Tibial nerve (tissue), 4 donors: ENCODE data around the gene RETREG2. TPM values are rescaled to one million over a fixed set of nuclear protein-coding genes. Genes with fewer than 3 reads are reported as not detected.
"Not testable (repeated sequence)": the region's sequence is repeated elsewhere in the genome, so short reads cannot be mapped to it uniquely, and the experiment has no call there.

Experiments
- DNase-seq, 2 donors: peaks; one replicate each; pipeline ENCODE4 v3.0.0-alpha.2; 2019; ENCODE audit warnings: low spot score in 2 of 2
- H3K27ac ChIP-seq, 4 donors: fragments of 200-600 bp; sonication (generic) in 3 of 4; one replicate each; pipeline ENCODE4 v1.5.1; 2017 to 2019; ENCODE audit warnings: mild to moderate bottlenecking in 1 of 4
- H3K27me3 ChIP-seq, 2 donors: fragments of 200-600 bp; sonication (generic) in 1 of 2; one replicate each; pipeline versions ENCODE4 v1.5.1 to v1.6.0; 2017 to 2019
- H3K36me3 ChIP-seq, 3 donors: fragments of 200-600 bp; sonication (generic); one replicate each; pipeline ENCODE4 v1.5.1; 2018 to 2019
- H3K4me1 ChIP-seq, 4 donors: fragments of 200-600 bp; sonication (generic) in 3 of 4; one replicate each; pipeline ENCODE4 v1.5.1; 2017 to 2019
- H3K4me3 ChIP-seq, 4 donors: fragments of 200-600 bp; sonication (generic) in 3 of 4; one replicate each; pipeline ENCODE4 v1.5.1; 2017 to 2019; ENCODE audit warnings: mild to moderate bottlenecking in 1 of 4, moderate library complexity in 1 of 4
- H3K9me3 ChIP-seq, 4 donors: fragments of 200-600 bp; sonication (generic) in 3 of 4; one replicate each; pipeline ENCODE4 v1.5.1; 2017 to 2019
- EP300 ChIP-seq, 2 donors: sonication (generic); formaldehyde crosslinking; IDR thresholded peaks; one replicate each; pipeline ENCODE4 v1.6.1; 2017; ENCODE audit warnings: antibody characterized with exemption in 2 of 2, mild to moderate bottlenecking in 1 of 2
- POLR2A ChIP-seq, 2 donors: fragments of 450-650 bp; IDR thresholded peaks; one replicate each; pipeline ENCODE4 v1.6.1; 2017; ENCODE audit warnings: antibody characterized with exemption in 2 of 2, mild to moderate bottlenecking in 2 of 2, moderate library complexity in 2 of 2
- WGBS, 2 donors: methylation state at CpG; one replicate each; pipeline ENCODE4 v1.1.5; 2018; 5-methylcytosine and 5-hydroxymethylcytosine counted together
- total RNA-seq, 4 donors: library from RNA; depleted of rRNA; stranded (reverse); fragments of >200 nt; gene quantifications; one replicate each; pipeline ENCODE4 v1.1.0, GENCODE V29; 2016
- TF ChIP-seq, protein P1 (sequence below), 5 experiments: fragments of 200-600 bp in 3 of 5; fragments of 450-650 bp in 2 of 5; sonication (generic) in 3 of 5; IDR thresholded peaks; one replicate each; pipeline ENCODE4 v1.5.1; 2016 to 2019; ENCODE audit warnings: antibody characterized with exemption in 5 of 5, mild to moderate bottlenecking in 3 of 5, moderate library complexity in 2 of 5

The RETREG2 gene
- total RNA-seq, 4 donors from 2014 or later: 45.8 to 59.4 (median 54.3) TPM

- WGBS, 2 donors: 87 to 90% methylated on average over 7 of the region's 7 CpGs
- peaks cover 0 to 42% (median 15%) of the 10 kb centered on the region in 3 donors for H3K36me3 ChIP-seq
- no peaks in the 10 kb centered on the region for H3K9me3 ChIP-seq
- H3K4me3 ChIP-seq: no peak overlapping the region
- H3K4me1 ChIP-seq: peaks cover 0 to 8% (median 0%) of the 10 kb centered on the region in 4 donors
- H3K27ac ChIP-seq: no peak overlapping the region
- H3K27me3 ChIP-seq: no peaks in the 10 kb centered on the region
- no peak for DNase-seq
- TF ChIP-seq POLR2A (IDR thresholded peaks at IDR 0.05): no peak
- no peak for TF ChIP-seq EP300 (IDR thresholded peaks at IDR 0.05)
Measured at GRCh38 chr2:219186754-219187456, 8.8 kb downstream of the RETREG2 start.

GRCh38 chr2:219197388-219197787 is 19.3 kb downstream of the RETREG2 start:
- no peaks in the 10 kb centered on the region for H3K9me3 ChIP-seq
- H3K27me3 ChIP-seq: peaks cover 0 to 11% of the 10 kb centered on the region in 2 donors
- no peak overlapping the region for H3K4me3 ChIP-seq
- TF ChIP-seq EP300 (IDR thresholded peaks at IDR 0.05) (no peak), POLR2A (IDR thresholded peaks at IDR 0.05) (no peak)
- TF ChIP-seq, protein P1, sequence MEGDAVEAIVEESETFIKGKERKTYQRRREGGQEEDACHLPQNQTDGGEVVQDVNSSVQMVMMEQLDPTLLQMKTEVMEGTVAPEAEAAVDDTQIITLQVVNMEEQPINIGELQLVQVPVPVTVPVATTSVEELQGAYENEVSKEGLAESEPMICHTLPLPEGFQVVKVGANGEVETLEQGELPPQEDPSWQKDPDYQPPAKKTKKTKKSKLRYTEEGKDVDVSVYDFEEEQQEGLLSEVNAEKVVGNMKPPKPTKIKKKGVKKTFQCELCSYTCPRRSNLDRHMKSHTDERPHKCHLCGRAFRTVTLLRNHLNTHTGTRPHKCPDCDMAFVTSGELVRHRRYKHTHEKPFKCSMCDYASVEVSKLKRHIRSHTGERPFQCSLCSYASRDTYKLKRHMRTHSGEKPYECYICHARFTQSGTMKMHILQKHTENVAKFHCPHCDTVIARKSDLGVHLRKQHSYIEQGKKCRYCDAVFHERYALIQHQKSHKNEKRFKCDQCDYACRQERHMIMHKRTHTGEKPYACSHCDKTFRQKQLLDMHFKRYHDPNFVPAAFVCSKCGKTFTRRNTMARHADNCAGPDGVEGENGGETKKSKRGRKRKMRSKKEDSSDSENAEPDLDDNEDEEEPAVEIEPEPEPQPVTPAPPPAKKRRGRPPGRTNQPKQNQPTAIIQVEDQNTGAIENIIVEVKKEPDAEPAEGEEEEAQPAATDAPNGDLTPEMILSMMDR (IDR thresholded peaks at IDR 0.05): no peak
- H3K36me3 ChIP-seq: no peaks in the 10 kb centered on the region
- 94 to 100% methylated on average over 1 of the region's 1 CpG for WGBS, 2 donors
- DNase-seq: no peak
- peaks cover 0 to 4% (median 0%) of the 10 kb centered on the region in 4 donors for H3K4me1 ChIP-seq
- H3K27ac ChIP-seq: no peak overlapping the region

DNA sequence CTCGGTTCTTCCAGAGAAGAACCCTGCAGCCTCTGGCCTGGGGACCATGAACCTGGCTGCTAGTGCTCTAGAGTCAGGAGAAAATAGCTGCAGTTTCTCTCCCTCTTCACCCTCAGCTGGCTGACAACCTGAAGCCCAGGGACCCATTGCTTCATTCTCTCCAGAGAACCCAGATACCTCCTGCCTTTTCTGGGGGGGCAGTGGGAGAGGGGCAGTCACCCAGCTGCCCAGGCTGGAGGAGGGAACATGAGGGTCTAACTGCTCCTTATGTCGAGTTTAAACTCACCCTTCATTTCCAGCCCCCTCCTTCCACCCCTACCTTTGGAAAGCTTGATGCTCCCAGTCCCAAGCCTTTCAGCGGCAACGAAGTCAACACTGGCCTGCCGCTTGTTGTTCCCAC is 20.9 kb downstream of the RETREG2 start:
- TF ChIP-seq EP300 (IDR thresholded peaks at IDR 0.05) (no peak), POLR2A (IDR thresholded peaks at IDR 0.05) (no peak)
- TF ChIP-seq, protein P1 (IDR thresholded peaks at IDR 0.05): no peak
- no peak for DNase-seq
- H3K4me1 ChIP-seq: peaks cover 0 to 4% (median 0%) of the 10 kb centered on the region in 4 donors
- no peaks in the 10 kb centered on the region for H3K9me3 ChIP-seq
- no peak overlapping the region for H3K4me3 ChIP-seq
- 77 to 88% methylated on average over 5 of the region's 5 CpGs for WGBS, 2 donors
- peaks cover 0 to 11% of the 10 kb centered on the region in 2 donors for H3K27me3 ChIP-seq
- H3K36me3 ChIP-seq: no peaks in the 10 kb centered on the region
- H3K27ac ChIP-seq: no peak overlapping the region

- DNase-seq: peak in 1 of 2 donors; percentile 3
- 88 to 89% methylated on average over 12 of the region's 12 CpGs for WGBS, 2 donors
Measured at GRCh38 chr2:219199470-219200211, 21.6 kb downstream of the RETREG2 start.

DNA sequence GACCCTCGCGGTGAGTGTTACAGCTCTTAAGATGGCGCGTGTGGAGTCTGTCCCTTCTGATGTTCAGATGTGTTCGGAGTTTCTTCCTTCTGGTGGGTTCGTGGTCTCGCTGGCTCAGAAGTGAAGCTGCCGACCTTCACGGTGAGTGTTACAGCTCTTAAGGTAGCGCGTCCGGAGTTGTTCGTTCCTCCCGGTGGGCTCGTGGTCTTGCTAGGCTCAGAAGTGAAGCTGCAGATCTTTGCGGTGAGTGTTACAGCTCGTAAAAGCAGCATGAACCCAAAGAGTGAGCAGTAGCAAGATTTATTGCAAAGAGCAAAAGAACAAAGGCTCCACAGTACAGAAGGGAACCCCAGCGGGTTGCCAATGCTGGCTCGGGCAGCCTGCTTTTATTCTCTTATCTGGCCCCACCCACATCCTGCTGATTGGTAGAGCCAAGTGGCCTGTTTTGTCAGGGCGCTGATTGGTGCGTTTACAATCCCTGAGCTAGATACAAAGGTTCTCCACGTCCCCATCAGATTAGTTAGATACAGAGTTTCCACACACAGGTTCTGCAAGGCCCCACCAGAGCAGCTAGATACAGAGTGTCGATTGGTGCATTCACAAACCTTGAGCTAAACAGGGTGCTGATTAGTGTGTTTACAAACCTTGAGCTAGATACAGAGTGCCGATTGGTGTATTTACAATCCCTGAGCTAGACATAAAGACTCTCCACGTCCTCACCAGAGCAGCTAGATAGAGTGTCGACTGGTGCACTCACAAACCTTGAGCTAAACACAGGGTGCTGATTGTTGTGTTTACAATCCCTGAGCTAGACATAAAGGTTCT is 22.6 kb downstream of the RETREG2 start:
- peaks cover 0 to 11% of the 10 kb centered on the region in 2 donors for H3K27me3 ChIP-seq
- H3K36me3 ChIP-seq, H3K9me3 ChIP-seq, H3K4me1 ChIP-seq, H3K27ac ChIP-seq, H3K4me3 ChIP-seq: not testable (repeated sequence)
- DNase-seq: peak in 1 of 2 donors; percentile 2
- WGBS, 2 donors: 51 to 56% methylated on average over 24 to 26 of the region's 26 CpGs

More at GRCh38 chr2:219199470-219200211, 21.6 kb downstream of the RETREG2 start:
- no peak overlapping the region for H3K4me3 ChIP-seq
- H3K9me3 ChIP-seq: no peaks in the 10 kb centered on the region
- H3K36me3 ChIP-seq: no peaks in the 10 kb centered on the region
- no peak overlapping the region for H3K27ac ChIP-seq
- peaks cover 0 to 11% of the 10 kb centered on the region in 2 donors for H3K27me3 ChIP-seq
- peaks cover 0 to 4% (median 0%) of the 10 kb centered on the region in 4 donors for H3K4me1 ChIP-seq
- TF ChIP-seq EP300 (IDR thresholded peaks at IDR 0.05) (no peak), POLR2A (IDR thresholded peaks at IDR 0.05) (no peak)
- TF ChIP-seq, protein P1 (IDR thresholded peaks at IDR 0.05): no peak

DNA sequence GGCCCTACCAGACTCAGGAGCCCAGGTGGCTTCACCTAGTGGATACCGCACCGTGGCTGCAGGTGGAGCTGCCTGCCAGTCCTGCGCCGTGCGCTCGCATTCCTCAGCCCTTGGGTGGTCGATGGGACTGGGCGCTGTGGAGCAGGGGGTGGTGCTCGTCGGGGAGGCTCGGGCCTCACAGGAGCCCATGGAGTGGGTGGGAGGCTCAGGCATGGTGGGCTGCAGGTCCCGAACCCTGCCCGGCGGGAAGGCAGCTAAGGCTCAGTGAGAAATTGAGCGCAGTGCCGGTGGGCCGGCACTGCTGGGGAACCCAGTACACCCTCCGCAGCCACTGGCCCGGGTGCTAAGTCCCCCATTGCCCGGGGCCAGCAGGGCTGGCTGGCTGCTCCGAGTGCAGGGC is 23.3 kb downstream of the RETREG2 start:
- DNase-seq, H3K36me3 ChIP-seq, H3K4me3 ChIP-seq, H3K9me3 ChIP-seq, H3K27ac ChIP-seq: not testable (repeated sequence)
- Histone ChIP-seq H3K27me3 (peaks cover 0 to 11% of the 10 kb centered on the region in 2 donors), H3K4me1 (peaks cover 0 to 11% (median 0%) of the 10 kb centered on the region in 4 donors)
- WGBS, 2 donors: 85 to 92% methylated on average over 14 to 18 of the region's 21 CpGs
